RCC 7860 (cell line): ENCODE data around the gene HEYL.

Source experiments
- DNase-seq: peaks from one replicate; pipeline ENCODE4 v3.0.0-alpha.2; 2015; ENCODE audit warnings: low spot score
- FAIRE-seq: peaks from 2 replicates; lab custom pipeline; 2012; peaks lifted over from hg19 to GRCh38; lab: Jason Lieb, UNC

HEYL gene

GRCh38 chr1:39668111-39668510 is 28.7 kb upstream of the HEYL start:
- DNase-seq (no peak), FAIRE-seq (no peak)

DNA sequence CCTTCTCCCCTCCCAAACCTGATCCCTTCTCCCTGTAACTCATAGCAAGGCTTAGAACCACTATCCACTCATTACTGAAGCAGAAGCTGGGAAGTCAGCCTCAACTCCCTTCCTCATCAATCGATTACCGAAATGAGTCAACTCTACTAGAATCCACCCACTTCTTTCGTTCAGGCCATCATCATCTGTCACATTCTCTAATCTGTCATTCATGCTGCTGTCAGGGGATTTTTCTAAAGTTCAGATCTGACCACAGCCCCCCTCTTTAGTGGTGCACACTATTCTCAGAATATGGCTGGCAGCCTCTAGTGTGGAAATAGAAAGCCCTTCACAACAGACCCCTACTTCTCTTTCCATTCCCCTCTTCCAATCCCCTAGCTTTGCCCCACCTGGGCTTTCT is 27.3 kb upstream of the HEYL start:
- DNase-seq = no peak
- FAIRE-seq = no peak

- FAIRE-seq (no peak), DNase-seq (no peak)
Observed at GRCh38 chr1:39663559-39663958, 24.1 kb upstream of the HEYL start.

- FAIRE-seq (no peak), DNase-seq (no peak)
Observed at GRCh38 chr1:39662861-39663260, 23.4 kb upstream of the HEYL start.

DNA sequence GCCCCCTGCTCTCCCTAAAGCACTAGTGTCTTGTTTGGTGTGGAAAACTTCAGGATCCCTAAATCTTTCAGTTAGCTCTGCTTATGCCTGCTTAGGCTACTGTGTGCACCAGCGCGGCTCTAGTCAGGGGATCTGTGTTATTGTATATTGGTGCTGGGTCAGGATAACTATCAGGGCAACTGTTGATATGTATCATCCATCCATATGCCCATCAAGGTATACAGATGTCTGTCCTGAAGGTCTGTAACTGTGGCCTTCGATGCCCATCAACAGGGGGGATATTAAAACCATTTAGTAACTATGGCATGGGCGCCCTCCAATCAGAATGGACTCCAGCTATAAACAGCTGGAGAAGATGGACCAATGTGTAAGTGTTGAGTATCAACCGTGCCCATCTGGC is 20.1 kb upstream of the HEYL start:
- DNase-seq (no peak), FAIRE-seq (no peak)

- FAIRE-seq (no peak), DNase-seq (no peak)
Observed at GRCh38 chr1:39659110-39659509, 19.7 kb upstream of the HEYL start.

DNA sequence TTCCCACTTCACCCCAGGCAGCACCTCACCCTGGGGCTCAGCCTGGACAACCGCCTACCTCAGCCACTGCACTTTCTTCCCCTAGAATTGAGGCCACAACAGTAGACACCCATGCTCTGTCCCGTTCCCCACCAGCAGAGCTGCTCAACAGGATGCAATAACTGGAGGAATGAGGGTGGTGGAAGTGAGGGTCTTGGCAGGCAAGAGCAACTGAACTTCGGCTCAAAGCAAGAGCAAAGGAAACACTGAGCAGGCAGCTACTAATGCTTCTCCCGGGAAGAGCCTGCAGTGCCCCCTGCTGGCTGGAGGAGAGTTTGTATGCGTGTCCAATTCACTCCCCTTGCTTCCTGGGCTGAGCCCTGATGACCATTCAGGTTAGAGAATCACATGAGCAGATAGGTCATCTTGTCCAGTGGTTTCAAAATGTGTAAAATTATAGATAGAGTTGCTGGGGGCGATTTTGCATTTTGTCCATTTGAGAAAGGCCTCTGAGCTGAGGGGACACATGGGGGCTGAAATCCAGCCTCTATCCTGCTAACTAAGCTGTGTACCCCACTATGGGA is 18.6 kb upstream of the HEYL start:
- peak; percentile 35 for DNase-seq
- no peak for FAIRE-seq

DNA sequence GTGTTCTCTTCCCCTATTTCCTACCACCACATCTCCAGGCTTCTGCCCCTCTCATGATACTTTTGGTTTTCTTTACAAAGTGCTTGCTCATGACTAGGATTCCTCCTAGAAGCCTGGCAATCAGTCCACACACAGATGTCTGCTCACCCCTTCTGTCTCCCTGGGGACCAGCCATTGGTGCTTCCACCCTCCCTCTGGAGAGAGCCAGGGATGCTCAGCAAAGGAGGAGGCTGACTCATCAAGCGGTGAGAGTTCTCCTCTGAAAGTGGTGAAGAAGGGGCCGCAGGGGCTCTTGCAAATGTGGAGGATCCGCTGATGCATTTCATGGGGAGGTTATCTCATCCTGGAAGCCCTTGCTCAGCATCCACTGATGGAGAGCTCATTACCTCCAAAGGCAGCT is 18.0 kb upstream of the HEYL start:
- DNase-seq (no peak), FAIRE-seq (no peak)

DNA sequence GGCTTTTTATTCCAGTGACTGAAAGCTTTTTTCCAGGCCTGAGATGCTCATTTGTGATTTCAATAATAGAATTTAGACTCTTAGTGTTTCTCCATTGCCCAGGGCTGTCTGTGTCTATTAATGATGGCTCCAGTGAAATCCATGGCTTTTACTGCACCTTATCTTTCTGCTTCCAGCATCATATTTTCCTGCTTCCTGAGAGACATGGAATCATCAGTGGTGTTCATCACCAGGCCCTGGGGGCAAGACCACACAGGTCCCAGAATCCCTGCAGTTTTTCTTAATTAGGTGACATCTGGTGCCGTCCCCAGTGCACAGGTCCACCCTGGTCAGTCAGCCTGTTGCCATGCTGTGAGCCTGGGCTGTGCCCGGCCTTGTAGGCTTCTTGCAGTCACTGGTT is 16.9 kb upstream of the HEYL start:
- DNase-seq = no peak

DNA sequence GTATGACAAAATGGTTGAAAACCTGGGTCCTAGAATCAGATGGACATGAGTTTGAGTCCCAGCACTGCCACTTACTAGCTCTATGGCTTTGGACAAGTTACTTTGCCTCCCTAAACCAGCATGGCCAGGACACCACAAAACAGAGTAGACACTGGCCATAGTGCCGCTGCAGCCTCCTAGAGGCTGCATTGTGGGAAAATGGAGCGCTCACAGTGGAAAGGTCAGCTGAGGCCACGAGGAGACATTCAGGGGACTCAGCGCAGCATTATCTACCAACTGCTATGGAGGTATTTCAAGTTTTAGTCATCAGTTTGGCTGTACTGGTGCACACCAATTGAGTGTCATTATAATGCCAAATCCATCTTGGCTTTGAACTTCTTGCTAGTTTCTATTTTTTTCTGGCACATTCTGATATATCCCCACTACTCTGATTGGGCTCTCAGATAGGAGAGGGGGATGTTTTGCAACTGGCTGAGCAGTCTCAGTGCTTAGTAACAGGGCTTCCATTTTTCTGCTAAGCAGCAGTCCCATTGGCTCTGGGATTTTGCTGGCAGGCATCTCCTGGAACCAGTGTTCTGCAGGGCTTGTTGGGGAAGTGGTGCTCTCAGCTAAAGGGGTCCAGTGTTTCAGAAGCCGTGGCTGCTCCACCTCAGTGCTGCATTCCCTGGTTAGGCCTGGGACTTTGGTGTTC is 16.3 kb upstream of the HEYL start:
- FAIRE-seq = no peak
- no peak for DNase-seq

More for the DNA sequence above, 16.9 kb upstream of the HEYL start:
- no peak for FAIRE-seq

GRCh38 chr1:39654291-39654690 is 14.8 kb upstream of the HEYL start:
- FAIRE-seq (no peak), DNase-seq (no peak)

- FAIRE-seq = no peak
Observed at GRCh38 chr1:39653546-39654031, 14.1 kb upstream of the HEYL start.

GRCh38 chr1:39652554-39652953 is 13.1 kb upstream of the HEYL start:
- FAIRE-seq (no peak), DNase-seq (no peak)

More at GRCh38 chr1:39653546-39654031, 14.1 kb upstream of the HEYL start:
- DNase-seq = peak; percentile 50

DNA sequence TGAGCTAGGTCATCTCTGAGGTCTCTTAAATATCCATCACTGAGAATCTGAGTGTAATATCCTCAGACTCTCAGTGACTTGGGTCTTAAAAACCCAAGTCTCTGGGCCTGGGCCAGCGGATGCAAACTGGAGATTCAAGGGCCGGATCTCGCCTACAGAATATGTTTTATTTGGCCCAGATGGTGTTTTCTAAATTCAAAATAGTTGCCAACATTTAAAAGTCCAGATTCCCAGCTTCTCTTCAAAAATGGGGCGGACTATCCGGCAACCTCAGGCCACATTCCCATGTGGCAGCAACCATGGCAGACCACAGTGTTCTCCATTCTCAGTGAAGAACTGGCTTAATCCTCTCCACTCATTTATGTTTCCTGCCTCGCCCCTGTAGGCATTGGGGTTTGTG is 12.7 kb upstream of the HEYL start:
- no peak for FAIRE-seq
- DNase-seq = no peak

GRCh38 chr1:39650431-39650830 is 11.0 kb upstream of the HEYL start:
- no peak for DNase-seq
- FAIRE-seq = no peak

DNA sequence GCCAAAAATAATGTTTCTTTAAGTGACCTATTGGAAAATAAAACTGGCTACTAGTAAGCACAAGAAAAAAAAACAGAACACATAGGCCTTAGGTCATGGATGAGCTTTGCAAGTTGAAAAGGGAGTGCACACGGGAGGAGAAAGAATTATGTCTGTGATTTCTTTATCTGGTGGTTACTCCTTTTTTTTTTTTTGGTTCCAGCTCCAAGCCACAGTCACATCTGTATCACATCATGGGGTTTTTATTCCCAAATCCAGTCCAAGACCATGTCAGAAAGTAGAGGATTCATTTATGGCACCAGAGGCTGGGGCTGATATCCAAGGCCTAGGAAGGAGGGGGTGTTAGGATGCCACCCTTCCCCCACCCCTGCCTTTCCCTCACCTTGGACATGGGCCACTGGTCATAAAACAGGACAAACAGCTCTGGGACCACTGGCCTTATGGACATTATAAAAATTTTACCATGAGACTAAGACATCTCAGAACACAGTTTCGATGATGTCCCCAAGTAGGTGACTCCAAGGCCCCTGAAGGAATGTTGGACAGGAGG is 10.3 kb upstream of the HEYL start:
- no peak for FAIRE-seq
- no peak for DNase-seq

DNA sequence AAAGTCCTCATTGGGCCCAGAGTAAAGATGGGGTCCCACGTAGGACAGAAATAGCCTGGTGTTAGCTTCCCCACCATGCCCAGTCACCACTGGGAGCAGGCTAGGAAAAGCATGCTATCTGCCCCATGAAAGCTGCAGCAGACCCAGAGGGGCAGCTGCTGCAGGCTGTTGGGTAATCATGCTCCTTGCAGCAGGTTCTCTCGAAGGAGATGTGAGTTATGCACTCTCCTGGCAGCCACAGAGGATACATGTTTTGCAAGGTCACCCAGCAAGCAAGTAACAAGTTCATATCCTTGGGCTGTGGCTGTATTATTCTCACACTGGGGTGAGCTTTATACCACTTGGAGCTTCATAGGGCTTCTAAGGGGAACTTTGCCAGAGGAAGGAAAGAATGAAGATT is 9.1 kb upstream of the HEYL start:
- DNase-seq = no peak
- no peak for FAIRE-seq

- no peak for FAIRE-seq
Observed at GRCh38 chr1:39647247-39647646, 7.8 kb upstream of the HEYL start.

DNA sequence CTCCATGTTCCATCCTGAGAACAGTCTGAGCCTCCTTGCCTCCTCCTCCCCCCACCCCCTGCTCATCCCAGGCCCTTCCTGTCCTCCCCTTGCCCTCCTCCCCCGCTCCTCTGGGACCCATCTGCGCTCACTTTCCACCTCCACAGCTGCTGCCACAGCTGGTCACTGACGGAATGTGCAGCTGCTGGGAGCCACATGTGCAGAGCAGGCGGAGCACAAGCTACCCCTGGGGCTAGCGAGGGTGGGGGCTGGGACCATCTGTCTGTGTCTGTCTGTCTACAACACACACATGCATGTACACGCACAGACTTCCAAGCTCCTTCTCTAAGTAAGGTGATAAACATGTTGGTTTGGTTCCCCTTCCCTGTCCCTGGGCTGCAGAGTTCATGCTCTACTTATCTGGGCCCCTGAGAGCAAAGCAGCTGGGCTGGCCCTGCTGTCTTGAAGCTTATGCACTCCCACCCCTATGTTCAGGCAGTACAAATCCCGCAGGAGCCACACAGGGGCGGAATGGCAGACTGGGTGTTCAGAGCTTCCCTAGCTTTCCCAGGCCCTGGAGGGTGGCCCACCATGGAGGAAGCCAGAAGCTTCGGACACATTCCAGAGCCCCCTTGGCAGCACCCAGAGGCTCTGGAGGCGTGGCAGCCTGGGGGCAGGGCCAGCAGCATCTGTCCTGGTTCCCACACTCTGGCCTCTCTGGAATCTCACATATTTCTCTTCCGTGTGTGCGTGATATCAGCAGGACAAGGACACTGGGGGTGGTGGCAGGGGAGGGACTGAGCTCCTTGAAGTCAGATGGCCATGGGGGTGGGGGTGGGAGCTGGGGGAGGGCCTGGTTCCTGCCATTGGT is 7.0 kb upstream of the HEYL start:
- FAIRE-seq (no peak), DNase-seq (no peak)

More at GRCh38 chr1:39647247-39647646, 7.8 kb upstream of the HEYL start:
- no peak for DNase-seq

DNA sequence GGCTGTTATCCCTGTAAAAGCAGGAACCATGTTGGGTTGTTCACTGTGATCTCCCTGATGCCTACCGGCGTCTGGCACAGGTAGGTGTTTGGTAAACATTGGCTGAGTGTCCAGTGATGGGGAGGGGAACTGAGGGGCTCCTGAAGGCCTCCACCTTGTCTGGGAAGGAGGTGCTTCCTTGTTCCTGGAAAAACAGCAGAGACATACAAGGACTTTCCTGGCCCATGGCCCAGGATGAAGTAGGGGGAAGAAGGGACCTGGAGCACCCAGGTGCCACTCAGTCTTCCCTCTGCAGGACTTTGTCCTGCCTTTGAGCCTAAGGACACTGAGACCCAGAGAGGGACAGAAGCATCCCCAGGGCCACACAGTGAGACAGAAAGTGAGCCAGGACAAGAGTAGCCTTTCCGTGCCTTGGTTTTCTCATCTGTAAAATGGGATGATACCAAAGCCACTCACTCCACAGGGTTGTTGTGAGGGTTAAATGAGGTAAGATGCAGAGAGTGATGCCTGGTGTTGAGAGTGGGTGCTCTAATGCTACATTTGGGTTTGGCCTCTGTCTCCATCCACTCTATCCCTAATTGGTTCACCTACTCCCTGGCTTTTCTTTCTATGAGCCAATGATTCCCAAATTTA is 6.1 kb upstream of the HEYL start:
- no peak for DNase-seq
- no peak for FAIRE-seq

- FAIRE-seq (no peak), DNase-seq (no peak)
Observed at GRCh38 chr1:39643705-39644104, 4.3 kb upstream of the HEYL start.
